SU-DHL-6 (cell line): ENCODE measurements around the gene LARP4B.
A peak's percentile ranks its signal among the peaks of the same experiment; 100 is the strongest.

Experiments used
- H2AFZ ChIP-seq: fragments of 200-600 bp; sonication (generic); 2 replicates; pipeline ENCODE4 v1.6.1; 2014; ENCODE audit warnings: low read depth, mild to moderate bottlenecking, moderate library complexity, mixed read lengths, antibody characterized with exemption, low read length; ENCODE audit not compliant: severe bottlenecking
- H3F3A ChIP-seq: fragments of 200-600 bp; shearing (Covaris generic); 2 replicates; pipeline ENCODE4 v1.6.0; 2016; ENCODE audit warnings: antibody characterized with exemption, mild to moderate bottlenecking; ENCODE audit not compliant: insufficient read depth
- H3K27ac ChIP-seq: fragments of 200-600 bp; sonication (generic); 2 replicates; pipeline ENCODE4 v1.5.1; 2016; ENCODE audit warnings: low read depth, mild to moderate bottlenecking, low read length, moderate library complexity, mixed read lengths
- H3K27me3 ChIP-seq: fragments of 200-600 bp; sonication (generic), shearing (Covaris generic); 2 replicates; pipeline ENCODE4 v1.6.0; 2014; ENCODE audit warnings: mild to moderate bottlenecking, low read length
- H3K36me3 ChIP-seq: fragments of 200-600 bp; sonication (generic); 2 replicates; pipeline ENCODE4 v1.6.1; 2014; ENCODE audit warnings: mild to moderate bottlenecking, low read length, mixed read lengths
- H3K4me2 ChIP-seq: fragments of 300-600, 200-600 bp; shearing (Covaris generic), sonication (generic); 2 replicates; pipeline ENCODE4 v1.6.0; 2014; ENCODE audit warnings: low read length, low read depth, mild to moderate bottlenecking; ENCODE audit not compliant: poor library complexity, severe bottlenecking
- H3K4me3 ChIP-seq: fragments of 200-600 bp; sonication (generic); 2 replicates; pipeline ENCODE4 v1.5.1; 2014; ENCODE audit warnings: antibody characterized with exemption, low read length, mild to moderate bottlenecking, mixed read lengths; ENCODE audit not compliant: insufficient read depth, poor library complexity, severe bottlenecking
- H3K79me2 ChIP-seq: fragments of 200-600 bp; sonication (generic); 2 replicates; pipeline ENCODE4 v1.6.1; 2014; ENCODE audit warnings: mild to moderate bottlenecking, low read length, moderate library complexity; ENCODE audit not compliant: insufficient read depth
- H3K9ac ChIP-seq: fragments of 200-600 bp; sonication (generic); 2 replicates; pipeline ENCODE4 v1.7.0; 2014; ENCODE audit warnings: mild to moderate bottlenecking, low read length
- H3K9me2 ChIP-seq: fragments of 200-600 bp; sonication (generic); replicated peaks from 2 replicates; pipeline ENCODE4 v1.6.1; 2014; ENCODE audit warnings: low read length; ENCODE audit not compliant: insufficient read depth
- H3K9me3 ChIP-seq: fragments of 200-600 bp; sonication (generic); 2 replicates; pipeline ENCODE4 v1.6.1; 2014; ENCODE audit warnings: low read length, mixed read lengths; ENCODE audit not compliant: insufficient read depth
- H4K20me1 ChIP-seq: fragments of 200-600 bp; sonication (generic); 2 replicates; pipeline ENCODE4 v1.6.1; 2014; ENCODE audit warnings: low read depth, mild to moderate bottlenecking, antibody characterized with exemption, low read length, moderate library complexity, mixed read lengths
- EZH2phosphoT487 ChIP-seq: fragments of 200-600 bp; sonication (generic), shearing (Covaris generic); conservative IDR thresholded peaks from 2 replicates; pipeline ENCODE4 v1.6.1; 2018; ENCODE audit warnings: mild to moderate bottlenecking, antibody characterized with exemption, low read length, moderate library complexity, mixed read lengths
- TF ChIP-seq, protein P1 (sequence below): fragments of 200-600 bp; sonication (generic); IDR thresholded peaks from one replicate; pipeline ENCODE4 v1.5.1; 2017; ENCODE audit warnings: antibody characterized with exemption, mild to moderate bottlenecking, low read length, moderate library complexity; ENCODE audit not compliant: insufficient read depth, poor library complexity, severe bottlenecking

The LARP4B gene

DNA sequence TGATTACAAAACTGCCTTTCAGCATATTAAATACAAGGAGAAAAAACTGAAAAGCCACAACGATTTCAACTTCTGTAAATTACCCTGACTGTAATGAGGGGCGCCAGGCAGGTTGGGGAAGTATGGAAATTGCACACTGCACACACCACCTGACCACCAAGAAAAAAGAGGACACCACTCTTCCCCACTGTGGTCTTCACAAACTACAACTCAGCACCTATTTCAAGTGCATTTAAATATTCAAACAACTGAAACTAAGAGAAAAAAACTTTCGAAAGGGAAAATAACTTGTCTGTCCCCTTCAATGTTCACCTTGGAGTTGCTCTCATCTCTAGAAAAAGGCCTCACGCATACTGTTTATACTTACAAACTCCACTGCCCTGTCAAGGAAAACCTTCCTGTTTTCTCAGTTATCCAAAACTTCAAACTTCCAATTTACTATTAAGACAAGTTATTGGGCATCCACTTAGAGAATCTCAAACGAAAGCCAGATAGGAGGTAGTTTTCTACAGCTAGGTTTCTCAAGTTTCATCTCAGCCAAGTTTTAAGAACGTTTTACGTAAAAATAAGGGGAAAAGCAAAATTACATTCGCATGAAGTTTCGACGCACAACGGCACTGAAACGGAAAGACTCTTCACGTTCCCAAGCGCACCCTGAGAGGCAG is 1.4 kb downstream of the LARP4B start:
- H3F3A ChIP-seq: peaks cover 5% of the 10 kb centered on the region; the same call in 1 of the 2 replicates
- peak overlapping the region; percentile 84 for H3K27ac ChIP-seq
- peaks cover 8% of the 10 kb centered on the region; the same call in 1 of the 2 replicates for H3K36me3 ChIP-seq
- peak overlapping the region; percentile 92 for H3K4me3 ChIP-seq
- TF ChIP-seq, protein P1, sequence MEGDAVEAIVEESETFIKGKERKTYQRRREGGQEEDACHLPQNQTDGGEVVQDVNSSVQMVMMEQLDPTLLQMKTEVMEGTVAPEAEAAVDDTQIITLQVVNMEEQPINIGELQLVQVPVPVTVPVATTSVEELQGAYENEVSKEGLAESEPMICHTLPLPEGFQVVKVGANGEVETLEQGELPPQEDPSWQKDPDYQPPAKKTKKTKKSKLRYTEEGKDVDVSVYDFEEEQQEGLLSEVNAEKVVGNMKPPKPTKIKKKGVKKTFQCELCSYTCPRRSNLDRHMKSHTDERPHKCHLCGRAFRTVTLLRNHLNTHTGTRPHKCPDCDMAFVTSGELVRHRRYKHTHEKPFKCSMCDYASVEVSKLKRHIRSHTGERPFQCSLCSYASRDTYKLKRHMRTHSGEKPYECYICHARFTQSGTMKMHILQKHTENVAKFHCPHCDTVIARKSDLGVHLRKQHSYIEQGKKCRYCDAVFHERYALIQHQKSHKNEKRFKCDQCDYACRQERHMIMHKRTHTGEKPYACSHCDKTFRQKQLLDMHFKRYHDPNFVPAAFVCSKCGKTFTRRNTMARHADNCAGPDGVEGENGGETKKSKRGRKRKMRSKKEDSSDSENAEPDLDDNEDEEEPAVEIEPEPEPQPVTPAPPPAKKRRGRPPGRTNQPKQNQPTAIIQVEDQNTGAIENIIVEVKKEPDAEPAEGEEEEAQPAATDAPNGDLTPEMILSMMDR: no peak
- no peak for TF ChIP-seq EZH2phosphoT487
- no peaks in the 10 kb centered on the region for H3K9me2 ChIP-seq
- H2AFZ ChIP-seq: no peak overlapping the region
- no peaks in the 10 kb centered on the region for H3K27me3 ChIP-seq
- peaks cover 50% of the 10 kb centered on the region for H4K20me1 ChIP-seq
- peak overlapping the region; percentile 99 for H3K4me2 ChIP-seq
- peaks cover 60% of the 10 kb centered on the region for H3K79me2 ChIP-seq
- peak overlapping the region; percentile 93 for H3K9ac ChIP-seq
- H3K9me3 ChIP-seq: no peaks in the 10 kb centered on the region

DNA sequence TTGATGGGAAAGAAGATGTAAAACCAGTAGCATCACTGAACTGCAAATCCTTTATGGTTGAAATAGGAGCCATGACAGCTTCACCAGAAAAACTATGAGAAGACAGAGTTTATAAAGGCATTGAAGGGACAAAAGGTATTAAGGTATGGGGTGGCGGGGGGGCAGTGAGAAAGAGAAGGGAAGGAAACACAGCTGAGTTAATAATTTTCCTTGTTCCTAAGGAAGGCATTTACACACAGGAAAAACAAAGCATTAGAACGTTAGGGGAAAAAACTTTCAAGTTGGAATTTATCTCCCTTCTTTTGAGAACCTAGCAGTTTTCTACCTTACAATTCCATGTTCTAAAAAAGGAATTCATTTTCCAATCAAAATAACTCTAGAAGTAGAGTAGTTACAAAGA is 4.4 kb downstream of the LARP4B start:
- Histone ChIP-seq H4K20me1 (peaks cover 73% of the 10 kb centered on the region), H3K9me3 (no peaks in the 10 kb centered on the region), H3K27me3 (no peaks in the 10 kb centered on the region), H3K9me2 (no peaks in the 10 kb centered on the region), H3K4me3 (no peak overlapping the region), H2AFZ (no peak overlapping the region), H3K4me2 (peak overlapping the region; percentile 3), H3K9ac (no peak overlapping the region), H3F3A (peaks cover 2% of the 10 kb centered on the region; the same call in 1 of the 2 replicates), H3K79me2 (peaks cover 89% of the 10 kb centered on the region), H3K36me3 (peaks cover 9% of the 10 kb centered on the region; the same call in 1 of the 2 replicates), H3K27ac (no peak overlapping the region)
- TF ChIP-seq EZH2phosphoT487: no peak
- TF ChIP-seq, protein P1: no peak

DNA sequence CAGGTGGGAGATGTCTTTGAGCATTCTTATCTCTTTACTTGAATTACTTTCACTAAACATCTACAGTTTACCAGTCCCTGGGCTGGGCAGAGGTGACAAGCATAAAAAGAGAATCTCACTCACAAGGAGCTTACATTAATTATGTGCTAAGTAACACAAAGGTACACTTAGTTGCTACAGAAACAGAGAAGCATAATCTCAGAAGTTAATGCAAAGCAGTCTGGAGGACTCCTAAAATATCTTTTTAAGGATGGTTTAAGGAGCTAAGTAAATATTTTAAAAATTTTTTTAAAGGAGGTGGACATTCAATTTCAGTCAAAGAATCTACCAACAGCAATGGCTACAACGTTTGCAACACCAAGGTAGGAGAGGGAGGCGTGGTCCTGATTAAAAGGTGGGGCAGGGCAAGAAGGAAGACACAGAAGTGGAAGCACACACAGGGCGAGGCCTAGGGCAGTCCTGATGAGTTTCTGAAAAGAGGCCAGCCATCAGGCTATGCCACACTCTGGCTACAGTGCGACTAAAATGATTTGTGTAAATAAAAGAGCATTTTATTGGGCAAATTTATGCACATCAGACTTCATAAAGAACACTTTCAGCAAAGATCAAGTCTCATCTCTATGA is 5.3 kb downstream of the LARP4B start:
- H3K4me3 ChIP-seq: no peak overlapping the region

More for the DNA sequence above, 5.3 kb downstream of the LARP4B start:
- Histone ChIP-seq H3K9me2 (no peaks in the 10 kb centered on the region), H3F3A (peaks cover 2% of the 10 kb centered on the region; the same call in 1 of the 2 replicates), H3K79me2 (peaks cover 99% of the 10 kb centered on the region), H3K9me3 (no peaks in the 10 kb centered on the region), H4K20me1 (peaks cover 80% of the 10 kb centered on the region), H3K27me3 (no peaks in the 10 kb centered on the region), H3K36me3 (peaks cover 9% of the 10 kb centered on the region; the same call in 1 of the 2 replicates), H3K4me2 (no peak overlapping the region), H3K9ac (no peak overlapping the region), H2AFZ (no peak overlapping the region), H3K27ac (no peak overlapping the region)
- TF ChIP-seq, protein P1: no peak
- TF ChIP-seq EZH2phosphoT487: no peak
